PFSK-1 (cell line): ENCODE results near the gene AADACL4.

Source experiments
- POLR2AphosphoS5 ChIP-seq: IDR thresholded peaks from 2 replicates; pipeline ENCODE4 v1.6.1; 2012; ENCODE audit warnings: low read depth, mild to moderate bottlenecking, control low read depth, low read length, moderate library complexity
- SIN3A ChIP-seq: IDR thresholded peaks from 2 replicates; pipeline ENCODE4 v1.6.1; 2012; ENCODE audit warnings: mild to moderate bottlenecking, low read length, moderate library complexity, borderline replicate concordance; ENCODE audit not compliant: insufficient read depth
- TAF1 ChIP-seq: IDR thresholded peaks from 2 replicates; pipeline ENCODE4 v1.6.1; 2012; ENCODE audit warnings: low read length, control low read depth, borderline replicate concordance; ENCODE audit not compliant: insufficient read depth

GRCh38 chr1:12597792-12598191 lies 46.1 kb upstream of the AADACL4 start:
- TF ChIP-seq SIN3A (no peak), POLR2AphosphoS5 (no peak), TAF1 (no peak)
